H1 (cell line): ENCODE measurements around the gene FOXL1. TPM values are rescaled to one million over a fixed set of nuclear protein-coding genes. Genes with fewer than 3 reads are reported as not detected.

Experiments
- CTCF ChIA-PET: fragments of 300-600 bp; sonication (Branson Sonifier 250); formaldehyde crosslinking; loops from one replicate; lab custom pipeline; 2021; ENCODE audit not compliant: partially characterized antibody; lab: Charles Lee
- POLR2A ChIA-PET: fragments of 300-600 bp; sonication (Branson Sonifier 250); formaldehyde crosslinking; loops from one replicate; lab custom pipeline; 2021; ENCODE audit warnings: inconsistent platforms; ENCODE audit not compliant: partially characterized antibody; lab: Charles Lee
- DNase-seq, 2 experiments: peaks; one replicate each; pipeline versions ENCODE4 v3.0.0 to v3.0.0-alpha.2; 2010 to 2022; ENCODE audit warnings: low spot score in 2 of 2, low read depth in 1 of 2, mixed read lengths in 1 of 2
- FAIRE-seq: peaks from 2 replicates; lab custom pipeline; 2011; peaks lifted over from hg19 to GRCh38; lab: Jason Lieb, UNC
- H2AFZ ChIP-seq: 2 replicates; pipeline ENCODE4 v1.8.1; 2012; ENCODE audit warnings: low read length, inconsistent platforms
- H2AK5ac ChIP-seq: 2 replicates; pipeline ENCODE4 v1.6.1; 2013; ENCODE audit warnings: low read depth, low read length
- H2BK120ac ChIP-seq: replicated peaks from 2 replicates; pipeline ENCODE3; 2013; ENCODE audit warnings: low read depth, low read length, inconsistent platforms
- H2BK12ac ChIP-seq: 2 replicates; pipeline ENCODE4 v1.6.1; 2013; ENCODE audit warnings: low read depth, low read length
- H2BK15ac ChIP-seq: 2 replicates; pipeline ENCODE4 v1.6.1; 2013; ENCODE audit warnings: low read length
- H2BK20ac ChIP-seq: 2 replicates; pipeline ENCODE4 v1.6.1; 2013; ENCODE audit warnings: low read length
- H2BK5ac ChIP-seq: 2 replicates; pipeline ENCODE4 v1.6.1; 2013; ENCODE audit warnings: low read depth, low read length
- H3K14ac ChIP-seq: 2 replicates; pipeline ENCODE4 v1.6.1; 2013; ENCODE audit warnings: inconsistent platforms; ENCODE audit not compliant: insufficient read length
- H3K18ac ChIP-seq: 2 replicates; pipeline ENCODE4 v1.6.1; 2013; ENCODE audit warnings: low read length; ENCODE audit errors: extremely low read depth
- H3K23ac ChIP-seq: 2 replicates; pipeline ENCODE4 v1.6.1; 2013; ENCODE audit warnings: inconsistent platforms; ENCODE audit not compliant: insufficient read length
- H3K23me2 ChIP-seq: 2 replicates; pipeline ENCODE4 v1.6.1; 2013; ENCODE audit warnings: low read depth, low read length
- H3K27ac ChIP-seq: 2 replicates; pipeline ENCODE4 v1.6.1; 2011; ENCODE audit warnings: low read depth, low read length, inconsistent platforms
- H3K27me3 ChIP-seq, 4 experiments: replicated peaks in 1 of 4; 1 replicate in 1 of 4; 2 replicates in 3 of 4; pipeline versions ENCODE4 v1.6.1 to v1.8.1; 2011 to 2013; ENCODE audit warnings: low read length in 3 of 4, mild to moderate bottlenecking in 3 of 4, inconsistent platforms in 2 of 4, mixed read lengths in 2 of 4, moderate library complexity in 1 of 4; ENCODE audit not compliant: control insufficient read depth in 3 of 4, insufficient read depth in 3 of 4; ENCODE audit errors: extremely low read depth in 1 of 4
- H3K36me3 ChIP-seq, 4 experiments: 2 replicates each; pipeline versions ENCODE4 v1.6.1 to v1.8.1; 2011 to 2013; ENCODE audit warnings: mild to moderate bottlenecking in 4 of 4, low read length in 3 of 4, moderate library complexity in 2 of 4, control low read depth in 1 of 4, inconsistent platforms in 1 of 4; ENCODE audit not compliant: insufficient read depth in 4 of 4, control insufficient read depth in 2 of 4
- H3K4ac ChIP-seq: replicated peaks from 2 replicates; pipeline ENCODE3; 2013; ENCODE audit warnings: low read length, low read depth, mixed read lengths, inconsistent platforms; ENCODE audit not compliant: insufficient read length
- H3K4me1 ChIP-seq, 4 experiments: replicated peaks in 1 of 4; 1 replicate in 1 of 4; 2 replicates in 3 of 4; pipeline versions ENCODE4 v1.6.1 to v1.8.1; 2011 to 2013; ENCODE audit warnings: low read length in 3 of 4, inconsistent platforms in 2 of 4, mixed read lengths in 1 of 4; ENCODE audit not compliant: insufficient read depth in 4 of 4, control insufficient read depth in 3 of 4
- H3K4me2 ChIP-seq, 2 experiments: 2 replicates each; pipeline versions ENCODE4 v1.6.1 to v1.8.1; 2011 to 2013; ENCODE audit warnings: low read depth in 2 of 2, low read length in 2 of 2, control low read depth in 1 of 2, inconsistent platforms in 1 of 2, mild to moderate bottlenecking in 1 of 2; ENCODE audit not compliant: insufficient read depth in 1 of 2
- H3K4me3 ChIP-seq, 4 experiments: fragments of 200-600, 300-600 bp in 1 of 4; sonication (generic), shearing (Covaris generic), sonication (Bioruptor Twin) in 1 of 4; 2 replicates each; pipeline versions ENCODE4 v1.5.1 to v1.8.1; 2011 to 2016; ENCODE audit warnings: low read length in 4 of 4, low read depth in 3 of 4, control low read depth in 2 of 4, inconsistent platforms in 2 of 4, mild to moderate bottlenecking in 2 of 4, mixed read lengths in 1 of 4, moderate library complexity in 1 of 4; ENCODE audit not compliant: insufficient read depth in 2 of 4; ENCODE audit errors: extremely low read depth in 1 of 4
- H3K56ac ChIP-seq: replicated peaks from 2 replicates; pipeline ENCODE3; 2013; ENCODE audit warnings: low read depth, mild to moderate bottlenecking, mixed read lengths, low read length, inconsistent platforms; ENCODE audit not compliant: insufficient read length
- H3K79me1 ChIP-seq: 2 replicates; pipeline ENCODE4 v1.6.1; 2013; ENCODE audit warnings: low read depth, low read length, control low read depth
- H3K79me2 ChIP-seq, 2 experiments: 2 replicates each; pipeline versions ENCODE4 v1.6.1 to v1.8.1; 2012 to 2013; ENCODE audit warnings: low read length in 2 of 2, mild to moderate bottlenecking in 2 of 2, inconsistent platforms in 1 of 2; ENCODE audit not compliant: insufficient read depth in 2 of 2, control insufficient read depth in 1 of 2
- H3K9ac ChIP-seq, 4 experiments: replicated peaks in 1 of 4; 1 replicate in 1 of 4; 2 replicates in 3 of 4; pipeline versions ENCODE4 v1.6.1 to v1.8.1; 2011 to 2013; ENCODE audit warnings: low read depth in 3 of 4, low read length in 3 of 4, control low read depth in 2 of 4, mild to moderate bottlenecking in 2 of 4, moderate library complexity in 2 of 4, inconsistent platforms in 1 of 4; ENCODE audit errors: extremely low read depth in 1 of 4
- H3K9me3 ChIP-seq, 2 experiments: 2 replicates each; pipeline versions ENCODE4 v1.6.1 to v1.8.1; 2012 to 2013; ENCODE audit warnings: mild to moderate bottlenecking in 2 of 2, moderate library complexity in 2 of 2, control low read depth in 1 of 2, inconsistent platforms in 1 of 2, low read depth in 1 of 2, low read length in 1 of 2, mixed read lengths in 1 of 2; ENCODE audit not compliant: insufficient read depth in 2 of 2
- H4K20me1 ChIP-seq, 2 experiments: replicated peaks in 1 of 2; 2 replicates each; pipeline versions ENCODE3 to v1.8.1; 2011 to 2013; ENCODE audit warnings: inconsistent platforms in 2 of 2, low read length in 2 of 2, mild to moderate bottlenecking in 1 of 2; ENCODE audit not compliant: insufficient read depth in 2 of 2, control insufficient read depth in 1 of 2
- H4K5ac ChIP-seq: 2 replicates; pipeline ENCODE4 v1.6.1; 2013; ENCODE audit warnings: low read length, low read depth, mixed read lengths, inconsistent platforms; ENCODE audit not compliant: insufficient read length
- H4K8ac ChIP-seq: 2 replicates; pipeline ENCODE4 v1.8.0; 2013; ENCODE audit warnings: mild to moderate bottlenecking, moderate library complexity, low read length, inconsistent platforms; ENCODE audit not compliant: insufficient read depth; ENCODE audit errors: extremely low read depth
- H4K91ac ChIP-seq: replicated peaks from 2 replicates; pipeline ENCODE3; 2013; ENCODE audit warnings: low read length, mixed read lengths, inconsistent platforms; ENCODE audit not compliant: insufficient read length
- ASH2L ChIP-seq: fragments of 200-600, 300-600 bp; sonication (generic); IDR thresholded peaks from one replicate; pipeline ENCODE4 v1.7.1; 2017; ENCODE audit warnings: low read length
- CBX8 ChIP-seq: fragments of 300-800, 300-1000 bp; sonication (generic); IDR thresholded peaks from 2 replicates; pipeline ENCODE4 v1.7.1; 2016; ENCODE audit warnings: low read depth, low read length, borderline replicate concordance
- CREB1 ChIP-seq: IDR thresholded peaks from 2 replicates; pipeline ENCODE4 v1.6.1; 2012; ENCODE audit warnings: inconsistent platforms
- JUN ChIP-seq: IDR thresholded peaks from 2 replicates; pipeline ENCODE4 v1.6.1; 2011; ENCODE audit warnings: low read depth, mild to moderate bottlenecking, improper control_type of control experiment, low read length
- JUND ChIP-seq: IDR thresholded peaks from 2 replicates; pipeline ENCODE4 v1.6.1; 2011; ENCODE audit warnings: mild to moderate bottlenecking, improper control_type of control experiment, low read length
- RBBP5 ChIP-seq: IDR thresholded peaks from 2 replicates; pipeline ENCODE4 v1.7.1; 2012; ENCODE audit warnings: low read depth, mild to moderate bottlenecking, inconsistent platforms, low read length, moderate library complexity, borderline replicate concordance
- RNF2 ChIP-seq: fragments of 200-900, 300-1000 bp; sonication (generic); IDR thresholded peaks from 2 replicates; pipeline ENCODE4 v1.7.1; 2016; ENCODE audit warnings: borderline replicate concordance, low read depth, mild to moderate bottlenecking, antibody characterized with exemption, low read length; ENCODE audit not compliant: poor library complexity, severe bottlenecking; ENCODE audit errors: missing control alignments
- SP2 ChIP-seq: IDR thresholded peaks from 2 replicates; pipeline ENCODE4 v1.6.1; 2012; ENCODE audit warnings: mild to moderate bottlenecking, low read length, inconsistent platforms
- WGBS, 2 experiments: shearing (Covaris generic) in 1 of 2; methylation state at CpG; one replicate each; pipeline versions ENCODE4 v1.1.6 to v1.1.7; 2013 to 2015; ENCODE audit warnings: low lambda C conversion rate in 2 of 2, mixed read lengths in 2 of 2, inconsistent platforms in 1 of 2, low coverage in 1 of 2, missing lambda C conversion rate in 1 of 2; ENCODE audit not compliant: insufficient replicate concordance in 2 of 2, insufficient coverage in 1 of 2, insufficient read length in 1 of 2; ENCODE audit errors: extremely low coverage in 1 of 2, missing lambda C conversion rate in 1 of 2; 5-methylcytosine and 5-hydroxymethylcytosine counted together
- polyA plus RNA-seq, 7 experiments: library from polyadenylated mRNA; depleted of rRNA in 3 of 7; stranded (reverse) in 5 of 7; unstranded in 2 of 7; fragments of >200 nt in 5 of 7; fragments of 200-250 nt in 2 of 7; gene quantifications; 1 replicate in 5 of 7; 2 replicates in 1 of 7; 4 replicates in 1 of 7; pipeline versions ENCODE4 v1.2.1 to v1.2.3, GENCODE V29; 2011 to 2013; ENCODE audit warnings: missing spikeins in 2 of 7, mixed read lengths in 2 of 7
- total RNA-seq: library from RNA; stranded (reverse); fragmentation: NEBNext Ultra II Directional; extraction: Animal tissue kit (Norgen Biotek cat#: 25700); gene quantifications from 2 replicates; pipeline ENCODE4 v1.2.1, GENCODE V29; 2021

Gene FOXL1
- total and polyA plus RNA-seq, 2 of the 8 experiments (the other 6 are each of a cell fraction or from before 2014, with no cell fraction given): 0.03 TPM; not detected in 1

- H2BK15ac ChIP-seq: no peak overlapping the region
- no peak overlapping the region for H2AFZ ChIP-seq
- H2BK5ac ChIP-seq: no peak overlapping the region
- peaks cover 0 to 10% (median 0%) of the 10 kb centered on the region in 4 experiments; a peak in 1 of 8 replicates for H3K36me3 ChIP-seq
- H2BK20ac ChIP-seq: no peak overlapping the region
- no peak overlapping the region for H4K91ac ChIP-seq
- WGBS, 2 experiments: 15% methylated on average over 16 of the region's 16 CpGs; no CpG with 5 or more reads in 1 of the 2 experiments
- no peak overlapping the region for H3K18ac ChIP-seq
- CTCF ChIA-PET: interaction anchor here (0.8 to 3.0 kb wide), 30 partner anchors 8 to 707 kb away, joined by 3 to 52 read pairs (median 4); partner anchors contain the start of gene FOXL1
- H3K27ac ChIP-seq: no peak overlapping the region
- POLR2A ChIA-PET: no interaction called here
- peak overlapping the region; percentile 56 to 59 for H3K4me2 ChIP-seq
- H3K27me3 ChIP-seq: peaks cover 53 to 71% (median 62%) of the 10 kb centered on the region in 4 experiments
- DNase-seq (no peak), FAIRE-seq (no peak)
- TF ChIP-seq RBBP5: no peak
- TF ChIP-seq RNF2: no peak
- TF ChIP-seq JUND: no peak
- TF ChIP-seq CBX8: 0 out of 2 replicates have a peak, but pooled peaks have one; percentile 62
- TF ChIP-seq JUN: no peak
- no peak for TF ChIP-seq CREB1
- no peak for TF ChIP-seq ASH2L
- no peak for TF ChIP-seq SP2
- no peaks in the 10 kb centered on the region for H3K79me2 ChIP-seq
- peaks cover 2% of the 10 kb centered on the region; the same call in 1 of the 2 replicates for H3K23me2 ChIP-seq
- H3K56ac ChIP-seq: no peak overlapping the region
- no peaks in the 10 kb centered on the region for H3K79me1 ChIP-seq
- peaks cover 3 to 19% (median 9%) of the 10 kb centered on the region in 4 experiments for H3K4me1 ChIP-seq
- H3K4ac ChIP-seq: no peak overlapping the region
- H4K5ac ChIP-seq: no peak overlapping the region
- peak overlapping the region in 1 of 4 experiments; percentile 60; a peak in 2 of 8 replicates for H3K4me3 ChIP-seq
- no peak overlapping the region for H3K9ac ChIP-seq
- peaks cover 6 to 11% of the 10 kb centered on the region in 2 experiments for H4K20me1 ChIP-seq
- H2AK5ac ChIP-seq: no peak overlapping the region
- H3K14ac ChIP-seq: no peak overlapping the region
- H2BK12ac ChIP-seq: no peak overlapping the region
- H2BK120ac ChIP-seq: no peak overlapping the region
- H4K8ac ChIP-seq: no peak overlapping the region
- no peak overlapping the region for H3K23ac ChIP-seq
- no peaks in the 10 kb centered on the region; a peak in 1 of 4 replicates for H3K9me3 ChIP-seq
These were observed 13.1 kb upstream of the FOXL1 start for GRCh38 chr16:86565181-86565631.
